Measurements from ENCODE around the gene RNF32.

RNF32 gene

DNA sequence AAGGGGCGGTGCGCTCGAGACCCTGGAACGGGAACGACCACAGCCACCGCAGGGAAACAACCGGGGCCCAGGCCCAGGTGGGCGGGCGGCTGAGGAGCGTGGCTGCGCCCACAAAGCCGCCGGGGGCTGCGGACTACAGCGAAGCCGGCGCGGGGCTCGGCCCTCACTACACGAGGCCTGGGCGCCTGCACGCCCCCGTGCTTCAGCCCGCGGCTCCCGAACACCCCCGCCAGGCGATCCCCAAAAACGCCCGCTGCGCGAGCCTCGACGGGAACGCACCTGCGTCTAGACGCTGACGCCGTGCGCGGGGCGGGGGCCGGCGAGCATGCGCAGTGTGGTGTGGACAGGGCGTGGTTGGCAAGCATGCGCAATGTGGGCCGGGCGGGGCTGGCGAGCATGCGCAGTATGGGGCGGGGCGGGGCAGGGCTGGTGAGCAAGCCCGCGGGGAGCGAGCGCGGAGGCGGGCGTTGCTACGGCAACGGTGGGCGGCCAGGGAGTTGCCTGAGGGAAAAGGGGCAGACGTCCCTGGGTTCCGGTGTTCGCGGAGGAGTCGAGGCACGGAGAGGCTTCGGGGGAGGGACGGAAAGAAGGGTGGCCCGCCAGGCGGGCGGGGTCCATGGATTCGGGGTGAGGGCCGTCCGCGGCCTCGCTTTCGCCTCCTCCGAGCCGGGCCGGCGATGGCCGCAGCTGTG, at the start of gene RNF32:
RNF32 (plus strand) TSS at position 518 of the 692 bp plus-strand sequence. CDS start 3,104 bp downstream, outside the sequence.
- in situ Hi-C loops (cut with MboI; ENCODE audit: low sequenced_read_pairs) = no loop called here

- in situ Hi-C loops (cut with MboI; ENCODE audit: low sequenced_read_pairs) = no loop called here
Measured at GRCh38 chr7:156592155-156592884, 48.3 kb upstream of the RNF32 start.

GRCh38 chr7:156594283-156595080, 46.1 kb upstream of the RNF32 start:
- in situ Hi-C loops (cut with MboI; ENCODE audit: low sequenced_read_pairs) = no loop called here

DNA sequence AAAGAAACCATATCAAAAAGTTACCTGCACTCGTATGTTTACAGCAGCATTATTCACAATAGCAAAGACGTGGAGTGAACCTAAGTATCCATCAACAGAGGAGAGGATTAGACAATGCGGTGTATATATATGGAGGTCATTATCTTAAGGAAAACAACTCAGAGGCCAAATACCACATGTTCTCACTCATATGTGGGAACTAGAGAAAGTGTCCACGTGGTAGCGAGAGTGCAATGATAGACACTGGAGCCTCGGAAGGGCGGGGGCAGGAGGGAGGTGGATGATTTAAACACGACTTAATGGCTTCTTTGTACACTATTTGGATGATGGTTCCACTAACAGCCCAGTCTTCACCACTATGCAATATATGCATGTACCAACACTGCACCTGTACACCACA, 40.1 kb upstream of the RNF32 start:
- in situ Hi-C loops (cut with MboI; ENCODE audit: low sequenced_read_pairs) = no loop called here

- in situ Hi-C loops (cut with MboI; ENCODE audit: low sequenced_read_pairs) = no loop called here
Measured at GRCh38 chr7:156602283-156602682, 38.3 kb upstream of the RNF32 start.

GRCh38 chr7:156603011-156603410, 37.6 kb upstream of the RNF32 start:
- in situ Hi-C loops (cut with MboI; ENCODE audit: low sequenced_read_pairs) = no loop called here

DNA sequence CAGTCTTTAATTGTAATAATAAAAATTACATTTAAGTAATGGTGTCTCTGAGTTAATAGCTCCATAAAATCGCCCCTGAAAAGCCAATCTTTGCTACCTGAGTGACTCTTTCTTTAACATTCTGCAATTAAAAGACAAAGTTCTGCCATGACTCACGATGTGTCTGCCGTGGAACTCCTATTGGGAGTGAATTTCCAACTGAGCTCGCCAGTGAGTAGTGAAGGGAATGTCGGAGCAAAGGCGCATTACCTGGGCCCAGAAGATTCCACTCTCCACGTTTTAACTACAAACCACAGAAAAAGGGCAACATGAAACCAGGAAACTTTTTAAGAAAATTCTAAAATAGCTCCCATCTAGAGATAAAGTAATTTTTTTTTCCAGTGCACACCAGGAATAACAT, 36.9 kb upstream of the RNF32 start:
- in situ Hi-C loops (cut with MboI; ENCODE audit: low sequenced_read_pairs) = no loop called here

GRCh38 chr7:156604311-156604710, 36.3 kb upstream of the RNF32 start:
- in situ Hi-C loops (cut with MboI; ENCODE audit: low sequenced_read_pairs) = no loop called here

DNA sequence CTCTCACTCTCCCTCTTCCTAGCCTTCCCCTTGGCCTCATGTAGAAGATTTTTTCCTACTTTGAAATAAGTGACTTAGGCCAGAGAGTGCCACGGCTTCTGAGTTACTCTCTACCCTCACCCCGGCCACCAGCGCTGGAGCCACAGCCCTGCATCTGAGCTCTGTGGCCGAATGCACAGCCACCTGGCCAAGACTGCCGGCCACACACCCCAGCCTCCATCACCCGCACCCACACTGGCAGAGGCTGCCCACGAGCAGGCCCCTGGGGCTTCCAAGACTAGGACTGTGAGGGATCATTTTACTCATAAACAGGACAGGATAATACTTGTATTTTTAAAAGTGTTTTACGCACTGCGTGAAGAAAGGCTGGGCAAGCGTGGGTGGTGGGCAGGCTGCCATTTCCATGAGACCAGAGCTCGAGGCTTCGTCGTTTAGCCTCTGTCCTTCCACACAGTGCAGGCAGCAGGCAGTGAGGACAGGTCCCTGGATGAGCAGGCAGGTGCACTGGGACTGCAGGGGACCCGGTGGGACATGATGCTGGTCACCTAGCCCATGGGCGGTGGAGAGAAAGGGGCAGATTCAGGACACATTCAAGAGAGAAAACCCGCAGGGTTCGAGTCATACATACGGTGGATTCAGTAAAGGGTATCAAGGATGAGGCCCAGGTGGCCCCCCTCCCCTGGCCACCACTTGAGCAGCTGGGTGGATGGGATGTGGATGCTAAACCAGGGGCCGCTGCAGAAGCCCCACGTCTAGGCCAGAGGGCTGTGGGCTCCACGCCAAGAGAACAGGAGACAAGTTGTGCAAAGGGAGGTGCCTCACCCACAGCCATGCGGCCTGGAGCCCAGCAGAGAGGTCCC, 35.5 kb upstream of the RNF32 start:
- in situ Hi-C loops (cut with MboI; ENCODE audit: low sequenced_read_pairs) = no loop called here

DNA sequence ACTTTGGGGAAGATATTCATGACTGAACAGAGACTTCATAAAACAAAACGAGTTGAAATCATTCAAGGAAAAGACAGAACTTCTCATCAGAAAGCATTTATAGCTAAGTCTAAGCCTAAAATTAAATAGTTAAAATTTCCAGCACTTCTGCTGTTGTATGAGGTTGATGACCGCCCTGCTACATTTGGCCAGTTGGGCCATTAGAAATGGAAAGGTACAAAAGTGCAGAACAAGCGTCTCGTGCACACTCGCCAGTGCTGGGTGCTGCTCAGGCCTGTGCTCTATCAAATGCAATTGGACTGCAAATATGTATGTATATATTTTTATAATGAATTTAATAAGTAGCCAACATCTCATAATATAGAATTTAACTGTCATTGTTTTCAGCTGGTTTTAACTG, 34.4 kb upstream of the RNF32 start:
- in situ Hi-C loops (cut with MboI; ENCODE audit: low sequenced_read_pairs) = no loop called here

GRCh38 chr7:156606691-156607331, 33.8 kb upstream of the RNF32 start:
- in situ Hi-C loops (cut with MboI; ENCODE audit: low sequenced_read_pairs) = no loop called here

- in situ Hi-C loops (cut with MboI; ENCODE audit: low sequenced_read_pairs) = no loop called here
Measured at GRCh38 chr7:156607332-156608172, 33.0 kb upstream of the RNF32 start.

DNA sequence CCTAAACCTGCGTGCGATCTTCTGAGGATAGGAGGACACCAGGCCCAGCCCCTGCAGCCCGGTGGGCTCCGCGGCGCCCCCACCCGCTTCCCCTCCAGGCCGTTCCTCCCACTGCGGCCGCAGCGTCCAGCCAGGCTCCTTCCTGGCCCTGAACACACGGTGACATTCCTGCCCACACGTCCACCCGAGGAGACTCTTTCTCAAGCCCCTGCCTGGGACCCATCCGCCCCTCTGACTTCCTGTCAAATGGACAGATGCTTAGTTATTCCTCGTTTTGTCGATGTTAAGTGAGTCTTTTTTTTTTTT, 32.4 kb upstream of the RNF32 start:
- in situ Hi-C loops (cut with MboI; ENCODE audit: low sequenced_read_pairs) = no loop called here

GRCh38 chr7:156609010-156609877, 31.3 kb upstream of the RNF32 start:
- in situ Hi-C loops (cut with MboI; ENCODE audit: low sequenced_read_pairs) = no loop called here

- in situ Hi-C loops (cut with MboI; ENCODE audit: low sequenced_read_pairs) = no loop called here
Measured at GRCh38 chr7:156610130-156610529, 30.4 kb upstream of the RNF32 start.

DNA sequence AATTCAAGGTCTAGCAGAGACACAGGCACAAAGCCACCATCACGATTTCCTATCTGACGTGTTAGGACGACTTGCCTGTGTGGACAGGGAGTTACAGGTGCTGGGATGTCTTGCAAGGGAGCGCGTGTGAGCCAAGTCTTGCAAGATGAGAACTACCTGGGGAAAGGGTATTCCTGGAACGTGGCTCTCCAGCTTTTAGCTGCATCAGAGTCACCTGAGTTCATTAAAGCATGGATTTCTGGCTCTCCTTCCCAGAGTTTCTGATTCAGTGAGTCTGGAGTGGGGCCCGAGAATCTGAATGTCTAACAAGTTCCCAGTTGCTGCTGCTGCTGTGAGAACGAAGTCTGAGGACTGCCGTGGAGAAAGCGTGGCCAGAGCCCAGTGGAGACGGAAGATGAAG, 30.0 kb upstream of the RNF32 start:
- in situ Hi-C loops (cut with MboI; ENCODE audit: low sequenced_read_pairs) = no loop called here

GRCh38 chr7:156611014-156612010, 29.3 kb upstream of the RNF32 start:
- in situ Hi-C loops (cut with MboI; ENCODE audit: low sequenced_read_pairs) = no loop called here

Measured in HL-60/S4 treated with phorbol 12-myristate 13-acetate at 8.2 ng/mL for 4 days and 3 days (cell line).